ENCODE results near the gene PDZD2.

- TF ChIP-seq CTCF (IDR thresholded peaks at IDR 0.05): no peak
- no peak for TF ChIP-seq POLR2A (IDR thresholded peaks at IDR 0.05; ENCODE audit: low read depth)
- TF ChIP-seq POLR2AphosphoS5 (IDR thresholded peaks at IDR 0.05): no peak
Observed at GRCh38 chr5:32090755-32091128, 451.8 kb downstream of the PDZD2 start.

All from esophagus muscularis mucosa (tissue), 3 donors.